HG02840 (cell line): ENCODE results near the gene TNNI2.

Experiments used
- ATAC-seq: cut with Tn5 transposase; IDR thresholded peaks from one replicate; pipeline ENCODE4 v1.9.1; 2021; ENCODE audit warnings: mild to moderate bottlenecking, moderate library complexity, moderate number of reproducible peaks; ENCODE audit not compliant: unreplicated experiment, low FRiP score

The TNNI2 gene

DNA sequence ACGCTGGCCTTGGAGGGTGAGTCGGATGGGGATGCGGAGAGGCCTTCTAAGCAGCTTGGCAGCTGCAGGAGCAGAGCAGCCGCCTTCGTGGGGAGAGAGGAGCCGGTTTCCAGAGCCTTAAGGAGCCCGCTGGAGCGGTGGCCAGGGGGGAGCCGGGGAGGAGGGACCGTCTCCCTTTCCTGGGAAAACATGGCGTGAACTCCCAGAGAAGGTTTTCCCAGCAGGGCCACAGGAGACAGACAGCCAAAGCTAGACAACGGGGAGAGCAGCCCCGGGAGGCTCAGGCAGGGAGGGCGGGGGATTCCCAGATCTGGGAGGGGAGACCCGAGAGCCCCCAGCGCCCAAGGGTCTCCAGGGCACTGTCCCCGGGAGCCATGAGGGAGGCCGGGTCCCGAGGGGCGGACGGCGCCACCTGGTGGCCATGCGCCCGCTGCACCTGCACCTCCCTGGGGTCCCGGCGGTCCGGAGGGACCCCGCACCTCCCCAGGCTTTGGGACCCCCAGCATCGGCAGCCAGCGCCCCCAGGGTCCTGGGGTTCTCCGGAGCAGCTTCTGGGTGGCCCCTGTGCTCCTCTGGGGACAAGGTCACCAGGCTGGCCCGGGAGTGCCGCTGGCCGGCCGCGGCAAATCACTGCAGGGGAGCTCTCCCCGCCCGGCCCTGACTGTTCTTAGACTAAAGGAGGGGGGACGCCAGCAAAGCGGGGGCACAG lies 6.4 kb upstream of the TNNI2 start:
- no peak for ATAC-seq

DNA sequence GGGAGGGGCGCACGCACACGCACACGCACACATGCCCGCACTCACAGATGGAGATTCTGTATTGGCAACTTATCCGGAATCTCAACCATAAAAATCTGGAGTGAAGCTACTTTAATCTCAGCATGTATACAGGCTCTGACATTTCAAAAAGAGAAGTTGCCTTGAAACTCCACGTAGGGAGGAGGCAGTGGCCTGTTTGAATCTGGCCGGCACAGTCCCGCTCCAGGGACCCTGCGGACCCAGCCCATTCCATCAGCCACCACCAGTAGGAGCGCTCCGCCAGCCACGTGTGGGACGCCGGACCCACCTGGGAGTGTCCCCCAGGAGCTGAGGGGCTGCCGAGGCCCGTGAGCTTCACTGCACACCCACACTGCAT lies 5.9 kb upstream of the TNNI2 start:
- ATAC-seq: no peak

DNA sequence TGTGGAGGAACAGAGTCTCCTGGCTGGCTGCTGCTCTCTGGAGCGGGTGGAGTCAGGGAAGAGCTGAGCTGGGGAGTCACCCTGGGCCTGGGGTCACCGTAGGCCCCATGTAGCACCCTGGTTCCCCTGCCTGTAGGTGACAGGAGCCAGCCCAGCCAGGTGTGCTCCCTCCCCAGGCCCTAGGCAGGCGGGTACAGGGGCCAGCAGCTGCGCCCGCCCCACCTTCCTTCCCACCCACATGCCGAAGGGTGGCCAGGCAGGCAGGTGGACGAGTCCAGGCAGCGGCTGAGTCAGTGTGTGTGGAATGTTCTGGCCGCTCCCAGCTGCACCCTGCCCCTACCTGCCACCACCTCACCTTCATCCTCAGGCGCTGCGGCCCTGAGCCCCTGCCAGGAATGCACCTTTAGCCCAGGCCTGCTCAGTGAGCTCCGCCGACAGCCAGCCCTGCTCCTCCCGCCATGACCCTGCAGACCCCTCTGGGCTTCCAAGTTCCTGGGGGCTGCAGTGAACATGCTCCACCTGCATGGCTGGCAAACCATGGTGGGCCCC lies 4.6 kb upstream of the TNNI2 start:
- ATAC-seq: no peak

DNA sequence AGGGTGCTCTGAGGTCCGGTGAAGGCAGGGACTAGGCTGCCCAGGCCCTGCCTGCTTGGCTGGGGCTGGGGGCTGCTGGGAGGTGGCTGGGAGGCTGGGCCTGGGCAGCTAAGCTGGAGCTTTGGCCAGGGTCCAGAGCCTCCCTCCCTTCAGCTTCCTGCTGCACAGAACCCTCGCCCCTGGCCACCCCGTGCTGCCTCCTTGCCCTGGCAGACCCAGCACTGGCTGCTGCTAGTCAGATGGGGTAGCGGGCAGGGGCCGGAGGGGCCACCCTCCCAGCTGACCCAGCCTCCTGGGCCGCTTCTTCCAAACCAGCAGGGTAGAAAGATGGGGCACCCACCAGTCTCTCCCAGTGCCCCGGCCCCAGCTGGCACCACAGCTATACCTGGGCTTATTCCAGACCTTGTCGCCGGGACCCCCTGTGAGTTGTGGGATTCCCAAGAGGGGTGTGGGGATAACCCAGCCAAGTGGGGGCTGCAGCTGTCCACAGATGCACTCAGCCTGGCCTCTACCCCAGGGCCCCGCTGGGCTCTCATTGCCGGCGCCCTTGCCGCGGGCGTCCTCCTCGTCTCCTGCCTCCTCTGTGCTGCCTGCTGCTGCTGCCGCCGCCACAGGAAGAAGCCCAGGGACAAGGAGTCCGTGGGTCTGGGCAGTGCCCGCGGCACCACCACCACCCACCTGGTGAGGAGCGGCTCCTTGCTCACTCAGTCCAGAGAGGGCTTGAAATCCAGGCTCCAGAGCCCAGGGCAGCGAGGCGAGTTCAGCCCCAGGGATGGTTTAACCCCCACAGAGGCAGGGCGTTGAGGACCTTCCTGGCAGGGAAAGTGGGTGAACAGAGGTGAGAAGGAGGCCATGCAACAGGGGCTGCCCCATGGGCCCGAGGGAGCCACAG lies 3.8 kb upstream of the TNNI2 start, which contains the start of gene SYT8:
SYT8 (plus strand) TSS at position 212 of the 892 bp plus-strand sequence; CDS start at position 328, 116 bp downstream.
- ATAC-seq: no peak

DNA sequence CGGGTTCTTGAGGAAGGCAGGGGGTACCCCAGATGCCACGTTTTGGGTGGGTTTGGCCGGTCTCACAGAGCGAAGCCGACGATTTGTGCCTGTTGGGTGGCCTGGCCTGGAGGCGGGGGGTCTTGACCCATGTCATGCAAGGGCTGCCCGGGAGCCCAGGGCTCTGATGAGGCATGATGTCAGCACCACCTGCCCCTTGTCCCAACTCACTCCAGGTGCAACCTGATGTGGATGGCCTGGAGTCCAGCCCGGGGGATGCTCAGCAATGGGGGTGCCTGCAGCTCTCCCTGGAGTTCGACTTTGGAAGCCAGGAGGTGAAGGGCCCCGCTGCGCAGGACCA lies 3.1 kb upstream of the TNNI2 start:
- ATAC-seq: no peak

DNA sequence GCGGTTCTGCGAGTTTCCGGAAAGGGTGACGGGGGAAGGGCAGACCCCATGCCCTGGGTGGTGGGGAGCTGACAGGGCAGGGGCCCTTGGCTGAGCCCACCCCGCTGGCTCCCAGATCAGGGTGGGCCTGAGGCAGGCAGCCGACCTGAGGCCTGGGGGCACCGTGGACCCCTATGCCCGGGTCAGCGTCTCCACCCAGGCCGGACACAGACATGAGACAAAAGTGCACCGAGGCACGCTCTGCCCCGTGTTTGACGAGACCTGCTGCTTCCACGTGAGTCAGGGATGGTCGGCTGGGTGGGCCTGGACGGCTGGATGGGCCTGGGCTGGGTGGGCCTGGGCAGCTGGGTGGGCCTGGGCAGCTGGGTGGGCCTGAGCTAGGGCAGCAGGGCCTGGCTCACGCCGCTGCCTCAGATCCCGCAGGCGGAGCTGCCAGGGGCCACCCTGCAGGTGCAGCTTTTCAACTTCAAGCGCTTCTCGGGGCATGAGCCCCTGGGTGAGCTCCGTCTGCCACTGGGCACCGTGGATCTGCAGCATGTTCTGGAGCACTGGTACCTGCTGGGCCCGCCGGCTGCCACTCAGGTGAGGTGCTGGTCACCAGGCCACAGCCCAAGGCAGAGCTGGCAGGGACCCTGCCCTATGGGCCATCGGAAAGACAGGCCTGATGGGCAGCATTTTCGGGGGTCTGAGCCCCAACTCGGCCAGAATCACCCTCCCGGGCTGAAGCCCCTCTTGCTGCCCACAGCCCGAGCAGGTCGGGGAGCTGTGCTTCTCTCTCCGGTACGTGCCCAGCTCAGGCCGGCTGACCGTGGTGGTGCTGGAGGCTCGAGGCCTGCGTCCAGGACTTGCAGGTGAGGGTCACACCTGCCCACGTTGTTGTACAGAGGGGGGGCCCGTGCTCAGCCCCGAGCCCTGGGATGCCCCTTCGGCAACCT lies 2.5 kb upstream of the TNNI2 start:
- ATAC-seq: no peak

DNA sequence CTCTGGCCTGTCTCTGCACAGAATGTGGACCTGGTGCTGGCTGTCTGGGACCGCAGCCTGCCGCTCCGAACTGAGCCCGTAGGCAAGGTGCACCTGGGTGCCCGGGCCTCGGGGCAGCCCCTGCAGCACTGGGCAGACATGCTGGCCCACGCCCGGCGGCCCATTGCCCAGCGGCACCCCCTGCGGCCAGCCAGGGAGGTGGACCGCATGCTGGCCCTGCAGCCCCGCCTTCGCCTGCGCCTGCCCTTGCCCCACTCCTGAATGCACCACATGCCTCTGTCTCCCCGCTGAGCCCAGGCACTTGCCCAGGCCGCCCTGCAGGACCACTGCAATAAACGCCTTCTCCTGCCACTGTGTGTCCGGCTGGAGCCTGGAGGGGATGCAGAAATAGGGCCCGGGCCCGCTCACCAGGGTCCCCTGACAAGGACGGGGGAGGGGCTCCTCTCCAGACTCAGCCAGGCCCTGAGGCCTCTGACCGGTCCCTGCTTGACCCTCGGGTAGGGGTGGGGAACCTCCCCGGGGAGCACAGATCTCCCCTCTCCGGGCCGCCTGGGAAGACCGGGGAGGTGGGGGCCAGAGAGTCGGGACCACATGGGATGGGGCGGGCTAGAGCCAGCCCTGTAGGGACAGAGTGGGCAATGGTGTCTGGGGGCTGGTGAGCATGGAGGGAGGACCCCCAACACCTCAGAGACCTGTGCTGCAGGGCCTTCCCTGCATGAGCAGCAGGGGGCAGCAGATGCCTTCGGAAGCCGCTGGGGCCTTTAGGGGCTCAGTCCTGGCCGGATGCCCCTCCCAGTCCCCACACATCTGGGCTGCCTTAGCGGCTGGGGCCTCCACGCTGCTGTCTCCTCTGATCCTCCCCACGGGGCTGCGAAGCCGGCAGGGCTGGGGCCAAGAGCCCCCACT lies 1.4 kb upstream of the TNNI2 start:
- ATAC-seq: peak; percentile 49

DNA sequence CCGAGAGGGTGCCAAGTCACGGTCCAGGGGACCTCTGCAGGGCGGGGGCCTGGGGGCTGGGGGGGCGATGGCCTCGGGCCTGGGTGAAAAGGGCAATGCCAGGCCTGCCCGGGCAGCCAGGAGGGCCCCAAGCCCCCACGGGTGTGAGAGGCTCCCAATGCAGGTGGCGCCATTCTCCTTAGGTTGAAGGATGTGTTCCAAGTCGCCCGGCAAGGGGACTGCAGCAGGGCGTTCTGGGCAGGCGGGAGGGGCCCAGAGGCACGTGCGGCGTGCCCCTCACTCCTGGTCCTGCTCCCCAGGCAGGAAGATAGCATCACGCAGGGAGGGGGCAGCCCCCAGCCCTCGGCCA lies 730 bp upstream of the TNNI2 start:
- no peak for ATAC-seq

DNA sequence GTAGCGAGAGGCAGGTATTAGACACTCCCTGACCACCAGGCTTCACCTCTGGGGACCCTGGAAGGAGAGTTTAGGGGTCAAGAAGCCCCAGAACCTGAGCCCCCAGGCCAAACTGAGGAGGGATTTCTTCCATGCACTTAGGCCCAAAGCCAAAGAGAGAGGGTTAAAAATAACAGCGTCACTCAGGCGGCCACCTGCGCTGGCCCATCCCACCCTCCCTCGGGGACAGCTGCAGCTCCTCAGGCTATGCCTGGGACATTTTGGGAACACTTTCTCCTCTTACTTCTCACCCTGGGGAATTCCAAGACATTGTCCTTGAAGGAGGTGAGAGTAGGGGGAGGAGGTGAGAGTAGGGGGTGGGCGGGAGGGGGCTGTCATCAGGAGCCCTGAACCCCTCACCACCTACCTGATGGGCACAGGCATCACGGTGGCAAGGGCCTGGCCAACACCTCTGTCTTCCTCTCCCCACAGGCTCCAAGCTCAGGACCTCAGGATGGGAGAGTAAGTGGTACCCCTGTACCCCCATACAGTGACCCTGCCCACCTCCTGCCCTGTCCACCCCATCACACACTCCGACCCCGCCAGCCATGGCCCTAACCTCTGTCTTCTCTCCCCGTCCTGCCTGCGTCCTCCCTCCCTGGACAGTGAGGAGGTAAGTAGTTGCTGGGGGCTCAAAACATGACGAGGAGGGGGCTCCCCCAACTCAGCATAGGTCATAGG lies 583 bp downstream of the TNNI2 start:
- ATAC-seq: no peak

DNA sequence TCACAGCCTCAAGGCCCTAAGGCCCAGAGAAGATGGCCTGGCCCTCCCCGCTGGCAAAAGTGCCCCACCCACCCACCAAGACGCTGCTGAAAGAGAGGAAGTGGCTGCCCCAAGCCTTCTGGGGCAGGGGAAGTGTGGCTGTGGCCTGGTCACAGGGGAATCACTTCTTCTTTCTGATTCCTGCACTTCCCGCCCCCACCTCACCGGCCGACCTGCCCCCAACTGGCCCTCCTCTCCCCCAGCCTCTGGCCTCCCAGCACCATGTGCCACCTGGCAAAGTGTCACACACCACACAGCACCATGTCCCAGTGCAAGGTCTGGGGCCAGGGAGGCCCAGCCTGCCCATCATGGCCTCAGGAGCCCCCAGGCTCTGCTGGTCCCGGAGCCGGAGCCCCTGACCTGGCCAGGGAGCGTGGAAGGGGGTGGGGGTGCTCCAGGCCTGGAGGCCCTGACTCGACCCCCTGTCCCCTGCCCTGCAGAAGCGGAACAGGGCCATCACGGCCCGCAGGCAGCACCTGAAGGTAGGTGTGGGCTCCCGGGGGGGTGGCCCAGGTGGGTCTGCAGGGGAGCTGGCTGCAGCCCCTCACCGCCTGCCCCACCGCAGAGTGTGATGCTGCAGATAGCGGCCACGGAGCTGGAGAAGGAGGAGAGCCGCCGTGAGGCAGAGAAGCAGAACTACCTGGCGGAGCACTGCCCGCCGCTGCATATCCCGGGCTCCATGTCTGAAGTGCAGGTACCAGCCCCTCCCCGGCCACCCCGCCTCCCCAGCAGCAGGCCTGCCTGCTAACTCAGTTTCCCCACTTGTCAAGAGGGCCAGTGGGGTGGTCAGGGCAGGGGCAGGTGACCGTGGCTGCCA lies 1.4 kb downstream of the TNNI2 start:
- ATAC-seq: no peak

DNA sequence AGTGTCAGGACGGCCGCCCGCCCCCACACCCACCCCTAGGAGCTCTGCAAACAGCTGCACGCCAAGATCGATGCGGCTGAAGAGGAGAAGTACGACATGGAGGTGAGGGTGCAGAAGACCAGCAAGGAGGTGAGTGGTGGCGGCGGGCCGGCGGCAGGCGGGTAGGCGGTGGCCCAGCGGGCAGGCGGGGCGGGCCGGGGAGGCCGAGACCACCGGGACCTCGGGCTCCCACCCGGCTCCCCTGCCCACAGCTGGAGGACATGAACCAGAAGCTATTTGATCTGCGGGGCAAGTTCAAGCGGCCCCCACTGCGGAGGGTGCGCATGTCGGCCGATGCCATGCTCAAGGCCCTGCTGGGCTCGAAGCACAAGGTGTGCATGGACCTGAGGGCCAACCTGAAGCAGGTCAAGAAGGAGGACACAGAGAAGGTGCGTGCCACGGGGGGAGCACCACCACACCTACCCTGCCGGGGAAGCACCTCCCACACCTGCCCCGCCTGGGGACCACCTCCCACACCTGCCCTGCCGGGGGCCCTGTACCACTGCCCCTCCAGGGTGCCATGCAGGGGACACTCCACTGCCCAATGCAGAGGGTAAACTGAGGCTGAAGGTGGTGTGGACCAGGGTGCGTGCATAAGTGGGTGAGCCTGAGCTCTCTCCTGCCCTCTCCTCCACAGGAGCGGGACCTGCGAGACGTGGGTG lies 2.1 kb downstream of the TNNI2 start:
- no peak for ATAC-seq

DNA sequence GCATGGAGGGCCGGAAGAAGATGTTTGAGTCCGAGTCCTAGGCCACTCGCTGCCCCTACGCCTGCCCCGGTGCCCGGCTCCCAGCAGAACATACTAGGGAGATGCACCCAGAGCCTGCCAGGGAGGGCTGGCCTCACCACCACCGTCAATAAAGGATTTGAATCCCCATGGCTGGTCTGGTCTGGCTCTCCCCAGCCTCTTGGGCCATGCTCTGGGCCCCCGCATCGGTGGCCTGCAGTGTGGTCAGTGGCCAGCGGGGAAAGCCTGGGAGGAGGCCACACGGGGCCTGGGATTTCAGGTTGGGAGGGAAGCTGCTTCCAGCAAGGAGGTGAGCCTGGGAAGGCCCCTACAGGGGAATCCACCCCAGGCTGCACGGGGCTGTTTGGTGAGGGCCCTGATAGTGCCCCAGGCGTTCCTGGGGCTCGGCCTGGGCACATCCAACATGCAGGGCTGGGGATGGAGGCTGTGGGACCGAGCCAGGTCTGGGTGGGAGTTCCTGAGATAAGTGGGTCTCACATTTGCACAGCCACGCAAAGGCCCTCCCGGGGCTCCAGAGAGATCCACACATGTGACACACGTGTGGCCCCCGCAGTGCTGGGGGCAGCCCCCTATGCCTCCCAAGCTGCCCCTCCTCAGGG lies 2.8 kb downstream of the TNNI2 start:
- no peak for ATAC-seq

DNA sequence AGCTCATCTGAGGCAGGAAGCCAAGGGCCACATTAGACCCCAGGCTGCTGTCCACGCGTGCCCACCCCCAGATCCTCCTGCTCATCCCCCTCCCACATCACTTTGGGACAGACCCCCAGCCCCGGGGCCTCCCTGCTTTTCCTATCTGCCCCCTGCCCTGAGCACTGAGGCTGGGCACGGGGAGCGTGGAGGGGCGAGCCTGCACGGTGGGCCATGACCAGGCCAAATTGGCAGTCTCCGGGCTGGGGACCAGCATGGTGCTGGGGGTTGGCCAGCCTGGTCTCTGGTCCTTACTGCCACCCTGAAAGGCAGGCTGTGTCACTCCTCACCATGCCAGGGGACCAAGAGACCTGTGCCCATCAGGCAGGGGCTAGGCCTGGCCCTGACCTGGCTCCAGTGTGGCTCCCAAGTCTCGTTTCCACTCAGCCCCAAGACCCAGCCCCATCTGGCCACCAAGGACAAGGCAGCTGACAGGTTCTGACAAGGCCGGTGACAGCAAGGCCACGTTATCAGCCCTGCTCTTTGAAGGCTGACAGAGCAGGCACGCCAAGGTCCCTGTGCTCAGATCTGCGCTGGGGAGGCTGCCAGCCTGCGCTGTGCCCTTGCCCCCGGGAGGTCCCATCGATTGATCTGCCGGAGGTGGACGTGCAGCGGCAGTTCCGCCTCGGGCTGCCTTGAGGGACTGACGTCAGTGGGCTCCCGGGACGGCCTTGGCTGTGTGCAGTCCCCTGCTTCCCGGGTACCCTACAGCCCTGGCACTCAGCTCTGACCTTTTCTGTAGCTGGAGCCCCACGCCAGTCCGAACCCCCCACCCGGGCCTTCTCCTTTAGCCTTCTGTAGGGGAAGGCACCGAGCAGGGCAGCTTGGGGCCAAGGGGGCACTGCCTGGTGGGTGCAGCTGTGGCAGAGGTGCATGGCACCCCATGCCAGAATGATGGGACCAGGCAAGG lies 3.6 kb downstream of the TNNI2 start:
- no peak for ATAC-seq

DNA sequence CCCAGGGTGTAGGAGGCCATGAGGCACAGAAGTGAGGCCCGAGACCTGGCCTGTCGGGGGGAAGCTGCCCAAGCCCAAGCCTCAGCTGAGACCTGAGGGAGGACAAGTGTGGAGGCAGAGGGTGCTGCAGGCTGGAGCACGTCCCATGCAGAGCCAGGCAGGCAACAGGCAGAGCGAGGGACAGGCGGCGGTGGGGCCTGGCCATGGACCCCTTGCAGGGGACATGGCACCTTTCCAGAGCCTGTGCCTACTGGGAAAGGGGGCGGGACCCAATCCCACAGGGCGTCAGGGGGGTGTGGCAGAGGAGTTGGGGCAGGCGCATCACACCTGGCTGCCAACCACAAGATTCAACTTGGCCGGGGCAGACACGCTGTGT lies 4.3 kb downstream of the TNNI2 start:
- no peak for ATAC-seq

DNA sequence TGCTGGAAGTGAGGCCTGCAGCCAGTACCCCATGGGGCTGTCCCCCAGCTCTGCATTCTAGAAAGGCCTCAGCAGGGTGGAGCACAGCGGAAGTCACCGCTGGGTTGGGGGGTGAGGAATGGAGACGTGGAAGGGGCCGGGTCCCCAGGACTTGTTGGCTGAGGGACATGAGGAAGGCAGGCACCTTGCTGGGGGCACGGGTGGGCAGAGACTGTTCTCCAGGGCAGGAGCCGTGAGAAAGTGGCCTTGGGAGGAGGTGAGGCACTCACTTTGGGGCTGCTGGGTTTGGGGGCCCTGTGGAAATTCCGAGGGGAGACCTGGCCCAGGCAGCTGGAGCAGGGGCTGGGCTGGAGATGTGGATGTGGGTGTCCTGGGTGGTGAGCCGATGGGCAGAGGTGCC lies 5.0 kb downstream of the TNNI2 start:
- ATAC-seq: no peak
